Peyer's patch (tissue), 4 donors: ENCODE data around the gene CACNA2D1. TPM values are rescaled to one million over a fixed set of nuclear protein-coding genes. Genes with fewer than 3 reads are reported as not detected.

Experiments
- DNase-seq, 3 donors: peaks; one replicate each; pipeline ENCODE4 v3.0.0-alpha.2; 2017 to 2019
- H3K27ac ChIP-seq, 4 donors: fragments of 200-600 bp; sonication (generic); one replicate each; pipeline ENCODE4 v1.5.1; 2016 to 2019
- H3K27me3 ChIP-seq, 2 donors: fragments of 200-600 bp; sonication (generic); one replicate each; pipeline ENCODE4 v1.5.1; 2019
- H3K36me3 ChIP-seq, 3 donors: fragments of 200-600 bp; sonication (generic); one replicate each; pipeline ENCODE4 v1.5.1; 2016 to 2019
- H3K4me1 ChIP-seq, 4 donors: fragments of 200-600 bp; sonication (generic); one replicate each; pipeline ENCODE4 v1.5.1; 2016 to 2019
- H3K4me3 ChIP-seq, 4 donors: fragments of 200-600 bp; sonication (generic); 1 replicate in 3 of 4; 2 replicates in 1 of 4; pipeline ENCODE4 v1.5.1; 2016 to 2019; ENCODE audit warnings: mild to moderate bottlenecking in 1 of 4
- H3K9me3 ChIP-seq, 4 donors: fragments of 200-600 bp; sonication (generic); one replicate each; pipeline ENCODE4 v1.5.1; 2016 to 2019; ENCODE audit warnings: mild to moderate bottlenecking in 1 of 4
- CTCF ChIP-seq, 6 experiments: fragments of 450-650 bp in 4 of 6; fragments of 200-600 bp in 2 of 6; sonication (generic) in 1 of 6; IDR thresholded peaks; one replicate each; pipeline ENCODE4 v1.5.1; 2017 to 2019; ENCODE audit warnings: antibody characterized with exemption in 6 of 6, mild to moderate bottlenecking in 3 of 6, moderate library complexity in 1 of 6
- POLR2A ChIP-seq, 2 donors: fragments of 450-650 bp; IDR thresholded peaks; one replicate each; pipeline ENCODE4 v1.5.1; 2017; ENCODE audit warnings: antibody characterized with exemption in 2 of 2, mild to moderate bottlenecking in 2 of 2, moderate library complexity in 2 of 2
- total RNA-seq, 4 donors: library from RNA; depleted of rRNA; stranded (reverse); fragments of >200 nt; gene quantifications; one replicate each; pipeline ENCODE4 v1.1.0, GENCODE V29; 2016

The CACNA2D1 gene
- total RNA-seq, 4 donors from 2014 or later: 5.5 to 85.0 (median 11.5) TPM

DNA sequence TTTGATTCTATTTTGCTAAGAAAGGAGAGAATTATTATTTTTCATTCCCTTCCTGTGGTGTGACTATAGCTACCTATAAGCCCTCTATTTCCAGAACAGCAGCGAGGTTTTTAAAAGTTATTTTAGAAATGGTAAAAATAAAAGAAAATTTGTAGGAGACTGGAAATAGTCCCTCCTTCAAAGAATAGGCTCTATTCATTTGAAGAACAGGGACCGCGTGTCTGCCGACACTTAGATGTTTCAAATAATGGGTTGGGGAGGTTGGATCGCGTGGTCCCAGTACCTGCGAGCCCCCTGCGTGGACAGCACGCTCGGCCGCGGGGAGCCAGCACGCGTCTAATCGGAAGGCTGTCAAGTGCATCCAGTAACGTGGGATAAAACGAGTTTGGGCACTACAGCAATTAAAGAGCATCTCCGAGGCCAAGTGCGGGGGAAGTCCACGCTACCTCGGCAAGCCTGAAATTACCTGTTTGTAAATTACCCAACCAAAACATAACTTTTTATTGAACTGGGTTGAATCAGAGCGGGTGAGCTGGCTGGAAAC, 1.0 kb downstream of the CACNA2D1 start:
- Histone ChIP-seq H3K9me3 (no peaks in the 10 kb centered on the region), H3K27me3 (no peaks in the 10 kb centered on the region), H3K4me3 (peak overlapping the region; percentile 37 to 68 (median 54)), H3K27ac (peak overlapping the region in 2 of 4 donors; percentile 86 to 89), H3K36me3 (no peaks in the 10 kb centered on the region), H3K4me1 (peaks cover 0 to 5% (median 1%) of the 10 kb centered on the region in 4 donors)
- TF ChIP-seq CTCF (IDR thresholded peaks at IDR 0.05) (no peak), POLR2A (IDR thresholded peaks at IDR 0.05) (no peak)
- DNase-seq: no peak

DNA sequence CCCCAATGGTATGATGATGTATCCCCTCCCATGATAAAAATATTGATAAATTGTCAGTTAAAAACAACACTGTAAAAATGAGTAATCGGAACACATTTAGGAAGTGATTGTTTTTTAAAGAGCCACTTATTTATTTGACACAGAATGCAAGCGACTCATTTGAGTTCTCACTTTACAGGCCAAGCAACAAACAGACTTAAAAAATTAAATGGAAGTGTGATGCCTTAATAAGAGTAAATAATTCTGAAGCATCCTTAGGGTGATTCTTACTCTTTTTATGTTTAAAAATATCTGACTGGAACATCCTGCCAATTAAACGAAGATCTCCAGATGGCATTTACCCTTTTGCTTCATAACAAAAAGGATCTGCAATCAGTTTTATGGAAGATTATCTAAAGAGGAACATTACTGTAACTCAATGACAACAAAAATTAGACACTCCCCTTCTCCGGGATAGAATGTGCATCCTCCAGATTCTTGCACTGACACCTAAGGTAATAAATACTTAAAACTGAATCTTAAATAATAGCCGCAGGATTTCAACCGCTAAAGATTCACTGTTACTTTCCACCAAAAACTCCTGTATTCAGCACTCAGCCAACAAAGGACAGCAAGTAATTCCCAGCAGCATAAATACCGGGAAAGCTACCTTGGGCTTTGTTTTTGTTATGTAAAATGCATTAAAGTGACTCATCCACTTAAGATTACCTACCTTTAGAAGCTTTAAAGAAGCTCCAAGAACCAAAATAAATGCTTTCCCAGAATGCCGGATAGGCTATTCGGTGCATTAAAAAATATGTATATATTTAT, 1.7 kb downstream of the CACNA2D1 start:
- Histone ChIP-seq H3K4me1 (peaks cover 0 to 5% (median 1%) of the 10 kb centered on the region in 4 donors), H3K27ac (no peak overlapping the region), H3K9me3 (no peaks in the 10 kb centered on the region), H3K27me3 (no peaks in the 10 kb centered on the region), H3K4me3 (peak overlapping the region in 2 of 4 donors; percentile 11 to 68), H3K36me3 (no peaks in the 10 kb centered on the region)
- no peak for TF ChIP-seq CTCF (IDR thresholded peaks at IDR 0.05)
- DNase-seq: no peak

- Histone ChIP-seq H3K27me3 (no peaks in the 10 kb centered on the region), H3K4me3 (no peak overlapping the region), H3K27ac (no peak overlapping the region), H3K9me3 (no peaks in the 10 kb centered on the region), H3K4me1 (peaks cover 0 to 5% (median 1%) of the 10 kb centered on the region in 4 donors), H3K36me3 (no peaks in the 10 kb centered on the region)
- no peak for DNase-seq
- no peak for TF ChIP-seq POLR2A (IDR thresholded peaks at IDR 0.05)
- TF ChIP-seq CTCF (IDR thresholded peaks at IDR 0.05): no peak
Observed at GRCh38 chr7:82438521-82438920, 5.1 kb downstream of the CACNA2D1 start.

DNA sequence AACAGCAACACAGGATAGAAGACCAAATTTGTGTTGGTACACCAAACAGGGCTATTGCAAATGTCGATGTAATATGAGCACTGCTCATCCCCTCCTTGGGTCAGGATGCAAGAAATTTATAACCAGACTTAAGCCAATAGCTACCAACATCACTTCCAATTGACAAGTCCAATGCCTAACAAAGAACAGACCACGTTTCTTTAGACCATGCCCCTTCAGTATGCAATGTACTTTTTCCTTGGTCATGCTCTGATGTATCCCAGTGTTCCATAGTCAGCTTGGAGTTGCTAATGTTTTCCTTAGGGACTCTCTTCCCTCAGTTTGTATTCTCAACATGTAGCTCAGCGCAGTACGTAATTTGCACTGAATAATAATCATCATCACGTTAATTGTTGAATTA, 7.8 kb downstream of the CACNA2D1 start:
- no peaks in the 10 kb centered on the region for H3K27me3 ChIP-seq
- DNase-seq: no peak
- H3K4me3 ChIP-seq: no peak overlapping the region
- no peaks in the 10 kb centered on the region for H3K36me3 ChIP-seq
- no peaks in the 10 kb centered on the region for H3K9me3 ChIP-seq
- no peaks in the 10 kb centered on the region for H3K4me1 ChIP-seq
- no peak for TF ChIP-seq POLR2A (IDR thresholded peaks at IDR 0.05)
- TF ChIP-seq CTCF (IDR thresholded peaks at IDR 0.05): no peak
- no peak overlapping the region for H3K27ac ChIP-seq

GRCh38 chr7:82434275-82435022, 9.1 kb downstream of the CACNA2D1 start:
- TF ChIP-seq POLR2A (IDR thresholded peaks at IDR 0.05) (no peak), CTCF (IDR thresholded peaks at IDR 0.05) (no peak)
- no peaks in the 10 kb centered on the region for H3K36me3 ChIP-seq
- DNase-seq: no peak
- H3K4me1 ChIP-seq: no peaks in the 10 kb centered on the region
- H3K27ac ChIP-seq: no peak overlapping the region
- no peaks in the 10 kb centered on the region for H3K9me3 ChIP-seq
- H3K4me3 ChIP-seq: no peak overlapping the region
- no peaks in the 10 kb centered on the region for H3K27me3 ChIP-seq
